CD14-positive monocyte (primary cell): Measurements from ENCODE around the gene ARL14. TPM values are rescaled to one million over a fixed set of nuclear protein-coding genes. Genes with fewer than 3 reads are reported as not detected.

Source experiments
- DNase-seq, 3 donors: peaks; one replicate each; pipeline ENCODE4 v3.0.0-alpha.2; 2011 to 2022
- H2AFZ ChIP-seq: 2 replicates; pipeline ENCODE4 v1.6.0; 2012; ENCODE audit warnings: mild to moderate bottlenecking, low read depth, low read length, inconsistent platforms; ENCODE audit not compliant: insufficient read depth, poor library complexity, severe bottlenecking
- H3K27ac ChIP-seq, 2 donors: 1 replicate in 1 of 2; 2 replicates in 1 of 2; pipeline ENCODE4 v1.5.1; 2012 to 2013; ENCODE audit warnings: low read length in 2 of 2, control low read depth in 1 of 2, inconsistent platforms in 1 of 2, low read depth in 1 of 2, mild to moderate bottlenecking in 1 of 2
- H3K27me3 ChIP-seq, 2 donors: one replicate each; pipeline versions ENCODE4 v1.6.0 to v1.6.1; 2011 to 2013; ENCODE audit warnings: low read length in 2 of 2; ENCODE audit not compliant: control insufficient read depth in 2 of 2, insufficient read depth in 2 of 2
- H3K36me3 ChIP-seq, 2 donors: replicated peaks in 1 of 2; 1 replicate in 1 of 2; 2 replicates in 1 of 2; pipeline versions ENCODE4 v1.5.1 to v1.6.1; 2012 to 2013; ENCODE audit warnings: low read length in 2 of 2, control low read depth in 1 of 2, inconsistent platforms in 1 of 2, mild to moderate bottlenecking in 1 of 2; ENCODE audit not compliant: insufficient read depth in 2 of 2, control insufficient read depth in 1 of 2
- H3K4me1 ChIP-seq, 2 donors: 1 replicate in 1 of 2; 2 replicates in 1 of 2; pipeline versions ENCODE4 v1.5.1 to v1.6.1; 2012 to 2013; ENCODE audit warnings: low read length in 2 of 2, control low read depth in 1 of 2, inconsistent platforms in 1 of 2, mild to moderate bottlenecking in 1 of 2, moderate library complexity in 1 of 2; ENCODE audit not compliant: insufficient read depth in 2 of 2, control insufficient read depth in 1 of 2
- H3K4me2 ChIP-seq: replicated peaks from 2 replicates; pipeline ENCODE3; 2012; ENCODE audit warnings: low read length, moderate library complexity, mild to moderate bottlenecking; ENCODE audit not compliant: poor library complexity, severe bottlenecking; ENCODE audit errors: extremely low read depth
- H3K4me3 ChIP-seq, 3 experiments: fragments of 200-600 bp in 1 of 3; sonication (generic) in 1 of 3; replicated peaks in 1 of 3; 1 replicate in 2 of 3; 2 replicates in 1 of 3; pipeline ENCODE4 v1.5.1; 2011 to 2013; ENCODE audit warnings: low read length in 3 of 3, mild to moderate bottlenecking in 3 of 3, control low read depth in 2 of 3, low read depth in 2 of 3, inconsistent platforms in 1 of 3, moderate library complexity in 1 of 3
- H3K79me2 ChIP-seq: 2 replicates; pipeline ENCODE4 v1.6.0; 2012; ENCODE audit warnings: mild to moderate bottlenecking, control low read depth, inconsistent platforms, low read length, moderate library complexity; ENCODE audit not compliant: insufficient read depth
- H3K9ac ChIP-seq: 2 replicates; pipeline ENCODE4 v1.6.0; 2017; ENCODE audit warnings: low read length, mild to moderate bottlenecking; ENCODE audit not compliant: insufficient read depth, poor library complexity, severe bottlenecking
- H3K9me3 ChIP-seq, 2 donors: replicated peaks in 1 of 2; 1 replicate in 1 of 2; 2 replicates in 1 of 2; pipeline versions ENCODE4 v1.5.1 to v1.6.1; 2012 to 2013; ENCODE audit warnings: low read length in 2 of 2, control low read depth in 1 of 2; ENCODE audit not compliant: control insufficient read depth in 1 of 2, insufficient read depth in 1 of 2
- H4K20me1 ChIP-seq: 2 replicates; pipeline ENCODE4 v1.6.0; 2012; ENCODE audit warnings: mild to moderate bottlenecking, low read length, control low read depth, moderate library complexity; ENCODE audit not compliant: insufficient read depth
- H3K27ac Mint-ChIP-seq, 7 donors: one replicate each; pipeline ENCODE4 v1.8.0; 2020; ENCODE audit warnings: mild to moderate bottlenecking in 7 of 7, mixed read lengths in 7 of 7, moderate library complexity in 6 of 7, inconsistent platforms in 2 of 7
- H3K27me3 Mint-ChIP-seq, 3 donors: one replicate each; pipeline ENCODE4 v1.8.0; 2021 to 2022; ENCODE audit warnings: low read depth in 3 of 3, mild to moderate bottlenecking in 3 of 3, mixed read lengths in 3 of 3, moderate library complexity in 3 of 3, inconsistent platforms in 1 of 3
- H3K36me3 Mint-ChIP-seq, 2 donors: one replicate each; pipeline ENCODE4 v1.8.0; 2020; ENCODE audit warnings: mixed read lengths in 2 of 2, inconsistent platforms in 1 of 2, mild to moderate bottlenecking in 1 of 2
- H3K4me1 Mint-ChIP-seq: one replicate; pipeline ENCODE4 v1.8.0; 2020; ENCODE audit warnings: mild to moderate bottlenecking, mixed read lengths
- H3K4me3 Mint-ChIP-seq, 2 donors: one replicate each; pipeline ENCODE4 v1.8.0; 2020; ENCODE audit warnings: mild to moderate bottlenecking in 2 of 2, mixed read lengths in 2 of 2, moderate library complexity in 1 of 2
- H3K9me3 Mint-ChIP-seq, 7 donors: one replicate each; pipeline ENCODE4 v1.8.0; 2020 to 2022; ENCODE audit warnings: mixed read lengths in 7 of 7, mild to moderate bottlenecking in 6 of 7, moderate library complexity in 6 of 7, inconsistent platforms in 2 of 7
- WGBS: methylation state at CpG from one replicate; pipeline ENCODE4 v1.1.5; 2013; ENCODE audit warnings: missing lambda C conversion rate; ENCODE audit not compliant: insufficient coverage; 5-methylcytosine and 5-hydroxymethylcytosine counted together
- intact Hi-C, 2 donors: fragments of 100-400 bp; cut with micrococcal nuclease; formaldehyde crosslinking; loops; one replicate each; pipeline versions ENCODE4 v1.15.0 to v1.15.1; 2023
- polyA plus RNA-seq, 3 donors: library from polyadenylated mRNA; depleted of rRNA in 1 of 3; unstranded in 2 of 3; stranded (reverse) in 1 of 3; fragments of 300-500 nt in 2 of 3; fragments of >200 nt in 1 of 3; fragmentation: Illumina TruSeq in 2 of 3; gene quantifications; 1 replicate in 2 of 3; 2 replicates in 1 of 3; pipeline ENCODE4 v1.2.3, GENCODE V29; 2012 to 2021
- TF ChIP-seq, protein P1 (sequence below): fragments of 200-600 bp; IDR thresholded peaks from one replicate; pipeline ENCODE4 v1.8.0; 2022; ENCODE audit warnings: antibody characterized with exemption, mild to moderate bottlenecking

The ARL14 gene
- polyA plus RNA-seq, 3 donors, result not detected

GRCh38 chr3:160719710-160720109 is 42.8 kb downstream of the ARL14 start:
- intact Hi-C loops, result no loop called here
- Histone ChIP-seq H3K4me3 (no peak overlapping the region), H3K4me1 (no peaks in the 10 kb centered on the region), H3K9ac (no peak overlapping the region), H3K36me3 (no peaks in the 10 kb centered on the region), H3K9me3 (no peaks in the 10 kb centered on the region), H2AFZ (no peak overlapping the region), H3K27me3 (no peaks in the 10 kb centered on the region), H3K79me2 (no peaks in the 10 kb centered on the region), H4K20me1 (no peaks in the 10 kb centered on the region), H3K27ac (no peak overlapping the region), H3K4me2 (no peak overlapping the region)
- no peak overlapping the region for H3K4me3 Mint-ChIP-seq
- peaks cover 0 to 5% (median 0%) of the 10 kb centered on the region in 7 donors for H3K9me3 Mint-ChIP-seq
- H3K4me1 Mint-ChIP-seq, result no peaks in the 10 kb centered on the region
- WGBS, result 94% methylated on average over 6 of the region's 11 CpGs
- TF ChIP-seq, protein P1, sequence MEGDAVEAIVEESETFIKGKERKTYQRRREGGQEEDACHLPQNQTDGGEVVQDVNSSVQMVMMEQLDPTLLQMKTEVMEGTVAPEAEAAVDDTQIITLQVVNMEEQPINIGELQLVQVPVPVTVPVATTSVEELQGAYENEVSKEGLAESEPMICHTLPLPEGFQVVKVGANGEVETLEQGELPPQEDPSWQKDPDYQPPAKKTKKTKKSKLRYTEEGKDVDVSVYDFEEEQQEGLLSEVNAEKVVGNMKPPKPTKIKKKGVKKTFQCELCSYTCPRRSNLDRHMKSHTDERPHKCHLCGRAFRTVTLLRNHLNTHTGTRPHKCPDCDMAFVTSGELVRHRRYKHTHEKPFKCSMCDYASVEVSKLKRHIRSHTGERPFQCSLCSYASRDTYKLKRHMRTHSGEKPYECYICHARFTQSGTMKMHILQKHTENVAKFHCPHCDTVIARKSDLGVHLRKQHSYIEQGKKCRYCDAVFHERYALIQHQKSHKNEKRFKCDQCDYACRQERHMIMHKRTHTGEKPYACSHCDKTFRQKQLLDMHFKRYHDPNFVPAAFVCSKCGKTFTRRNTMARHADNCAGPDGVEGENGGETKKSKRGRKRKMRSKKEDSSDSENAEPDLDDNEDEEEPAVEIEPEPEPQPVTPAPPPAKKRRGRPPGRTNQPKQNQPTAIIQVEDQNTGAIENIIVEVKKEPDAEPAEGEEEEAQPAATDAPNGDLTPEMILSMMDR, result no peak
- peaks cover 0 to 4% (median 3%) of the 10 kb centered on the region in 3 donors for H3K27me3 Mint-ChIP-seq
- H3K27ac Mint-ChIP-seq, result no peak overlapping the region
- H3K36me3 Mint-ChIP-seq, result no peaks in the 10 kb centered on the region
- DNase-seq, result no peak

DNA sequence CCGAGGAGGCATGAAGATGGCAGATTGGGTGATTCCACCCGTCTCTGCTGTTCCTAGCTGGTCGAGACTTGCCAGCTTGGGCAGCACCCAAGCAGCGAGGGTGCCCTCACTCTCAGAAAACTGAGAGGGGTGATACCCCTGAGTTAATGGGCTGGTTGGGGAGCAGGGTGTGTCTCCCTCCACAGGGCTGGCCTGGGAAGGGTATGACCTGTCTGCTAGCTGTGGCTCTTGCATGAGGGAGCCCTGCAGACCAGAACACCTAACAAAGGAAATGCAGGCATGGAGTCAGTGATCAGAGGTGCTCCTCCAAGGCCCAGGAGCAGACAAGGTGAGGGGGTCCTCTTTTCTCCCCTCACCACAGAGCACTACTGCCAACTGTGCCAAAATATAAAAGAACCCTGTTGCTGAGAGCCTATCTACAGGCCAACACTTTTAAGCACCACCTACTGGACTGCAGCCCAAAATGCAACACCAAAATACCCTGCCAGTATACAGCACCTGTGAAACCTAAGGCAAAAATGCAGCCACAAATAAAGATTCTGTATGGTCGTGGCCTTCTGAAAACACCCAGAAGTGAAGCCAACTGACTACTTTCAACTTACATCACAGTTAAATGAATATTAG is 43.3 kb downstream of the ARL14 start:
- no peaks in the 10 kb centered on the region for H3K36me3 ChIP-seq
- TF ChIP-seq, protein P1, result no peak
- Mint-ChIP-seq H3K36me3 (no peaks in the 10 kb centered on the region), H3K27me3 (peaks cover 0 to 4% (median 3%) of the 10 kb centered on the region in 3 donors), H3K9me3 (peaks cover 0 to 5% (median 0%) of the 10 kb centered on the region in 7 donors), H3K4me3 (no peak overlapping the region), H3K4me1 (no peaks in the 10 kb centered on the region), H3K27ac (no peak overlapping the region)
- no peak overlapping the region for H3K4me2 ChIP-seq
- H3K9me3 ChIP-seq, result no peaks in the 10 kb centered on the region
- H3K27me3 ChIP-seq, result no peaks in the 10 kb centered on the region
- no peak overlapping the region for H3K4me3 ChIP-seq
- no peaks in the 10 kb centered on the region for H4K20me1 ChIP-seq
- no peaks in the 10 kb centered on the region for H3K4me1 ChIP-seq
- H3K9ac ChIP-seq, result no peak overlapping the region
- intact Hi-C loops, result no loop called here
- no peak overlapping the region for H3K27ac ChIP-seq
- H3K79me2 ChIP-seq, result no peaks in the 10 kb centered on the region
- DNase-seq, result no peak
- H2AFZ ChIP-seq, result no peak overlapping the region
- 100% methylated on average over 4 of the region's 5 CpGs for WGBS
